A673 (cell line): ENCODE results near the gene ACTL8. TPM values are rescaled to one million over a fixed set of nuclear protein-coding genes. Genes with fewer than 3 reads are reported as not detected.

ENCODE experiments used
- BruUV-seq: library from RNA; stranded (reverse); fragments of 400-500 nt; replicated peaks from 2 replicates; lab custom pipeline; 2021; lab: Mats Ljungman, UMichigan
- CTCF ChIA-PET: fragments of 300-600 bp; sonication (Branson Sonifier 250); formaldehyde crosslinking; loops from one replicate; lab custom pipeline; 2022; ENCODE audit warnings: antibody characterized with exemption; lab: Charles Lee
- POLR2A ChIA-PET: fragments of 300-600 bp; sonication (Branson Sonifier 250); formaldehyde crosslinking; loops from one replicate; lab custom pipeline; 2022; ENCODE audit warnings: antibody characterized with exemption; ENCODE audit not compliant: low non-redundant PET; lab: Charles Lee
- DNase-seq: peaks from one replicate; pipeline ENCODE4 v3.0.0-alpha.2; 2015; ENCODE audit warnings: low spot score
- H3K27ac ChIP-seq: fragments of 200-600 bp; sonication (generic); 2 replicates; pipeline ENCODE4 v1.5.1; 2016; ENCODE audit warnings: mixed run types, low read depth, mild to moderate bottlenecking, mixed read lengths, antibody characterized with exemption, low read length; ENCODE audit not compliant: poor library complexity, severe bottlenecking
- H3K27me3 ChIP-seq: fragments of 200-600 bp; sonication (generic); replicated peaks from 2 replicates; pipeline ENCODE4 v1.6.1; 2017; ENCODE audit warnings: mixed run types, low read depth, mild to moderate bottlenecking, mixed read lengths, antibody characterized with exemption, low read length; ENCODE audit not compliant: insufficient read depth, poor library complexity
- H3K36me3 ChIP-seq: fragments of 200-600 bp; sonication (generic); 2 replicates; pipeline ENCODE4 v1.6.1; 2016; ENCODE audit warnings: mixed run types, mild to moderate bottlenecking, mixed read lengths, antibody characterized with exemption, low read length; ENCODE audit not compliant: insufficient read depth, poor library complexity, severe bottlenecking
- H3K4me1 ChIP-seq: fragments of 200-600 bp; sonication (generic); 2 replicates; pipeline ENCODE4 v1.6.1; 2017; ENCODE audit warnings: mixed run types, mild to moderate bottlenecking, mixed read lengths, antibody characterized with exemption, low read length; ENCODE audit not compliant: insufficient read depth, poor library complexity, severe bottlenecking
- H3K4me3 ChIP-seq: fragments of 200-600 bp; sonication (generic); 2 replicates; pipeline ENCODE4 v1.5.1; 2016; ENCODE audit warnings: low read depth, mixed run types, mild to moderate bottlenecking, mixed read lengths, low read length; ENCODE audit not compliant: poor library complexity, severe bottlenecking
- H3K9me3 ChIP-seq: fragments of 200-600 bp; sonication (generic); 2 replicates; pipeline ENCODE4 v1.6.1; 2016; ENCODE audit warnings: mixed run types, low read depth, mild to moderate bottlenecking, mixed read lengths, antibody characterized with exemption, low read length; ENCODE audit not compliant: poor library complexity, severe bottlenecking
- EZH2 ChIP-seq: fragments of 200-600 bp; sonication (generic); IDR thresholded peaks from 2 replicates; pipeline ENCODE4 v1.6.1; 2017; ENCODE audit warnings: borderline replicate concordance, low read depth, mild to moderate bottlenecking, mixed read lengths, antibody characterized with exemption, low read length; ENCODE audit not compliant: poor library complexity, severe bottlenecking
- intact Hi-C: fragments of 100-400 bp; cut with micrococcal nuclease; formaldehyde crosslinking; loops from one replicate; pipeline ENCODE4 v1.10.0; 2022; ENCODE audit not compliant: unreplicated experiment
- total RNA-seq: library from RNA; stranded (reverse); gene quantifications from 2 replicates; pipeline ENCODE4 v1.2.3, GENCODE V29; 2021
- TF ChIP-seq, protein P1 (sequence below): fragments of 300-800, 200-600 bp; sonication (generic); conservative IDR thresholded peaks from 2 replicates; pipeline ENCODE4 v1.5.1; 2017; ENCODE audit warnings: low read depth, mild to moderate bottlenecking, antibody characterized with exemption, low read length, moderate library complexity, mixed read lengths

Gene ACTL8
- total RNA-seq, 1 experiment from 2014 or later, result 0.28 TPM

DNA sequence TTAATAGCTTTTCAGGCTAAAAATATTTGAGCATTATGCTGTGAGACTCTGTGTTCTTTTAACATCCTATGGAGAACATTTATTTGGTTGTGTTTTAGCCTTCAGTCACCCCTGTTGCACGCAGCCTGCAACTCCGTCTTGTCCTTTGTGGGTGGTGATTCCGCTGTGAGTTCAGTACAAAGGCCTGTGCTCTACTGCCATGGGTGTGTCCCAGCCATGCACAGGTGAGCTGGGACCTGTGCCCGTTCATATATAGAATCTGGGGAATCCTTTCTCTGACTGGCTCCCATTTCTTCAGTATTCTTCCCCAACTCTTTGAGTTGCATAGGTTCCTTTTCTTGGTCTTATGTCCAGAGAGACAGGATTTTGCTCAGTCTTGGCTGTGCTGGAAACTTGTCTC is 61.4 kb downstream of the ACTL8 start:
- CTCF ChIA-PET, result no interaction called here
- no peak for TF ChIP-seq EZH2
- TF ChIP-seq, protein P1, sequence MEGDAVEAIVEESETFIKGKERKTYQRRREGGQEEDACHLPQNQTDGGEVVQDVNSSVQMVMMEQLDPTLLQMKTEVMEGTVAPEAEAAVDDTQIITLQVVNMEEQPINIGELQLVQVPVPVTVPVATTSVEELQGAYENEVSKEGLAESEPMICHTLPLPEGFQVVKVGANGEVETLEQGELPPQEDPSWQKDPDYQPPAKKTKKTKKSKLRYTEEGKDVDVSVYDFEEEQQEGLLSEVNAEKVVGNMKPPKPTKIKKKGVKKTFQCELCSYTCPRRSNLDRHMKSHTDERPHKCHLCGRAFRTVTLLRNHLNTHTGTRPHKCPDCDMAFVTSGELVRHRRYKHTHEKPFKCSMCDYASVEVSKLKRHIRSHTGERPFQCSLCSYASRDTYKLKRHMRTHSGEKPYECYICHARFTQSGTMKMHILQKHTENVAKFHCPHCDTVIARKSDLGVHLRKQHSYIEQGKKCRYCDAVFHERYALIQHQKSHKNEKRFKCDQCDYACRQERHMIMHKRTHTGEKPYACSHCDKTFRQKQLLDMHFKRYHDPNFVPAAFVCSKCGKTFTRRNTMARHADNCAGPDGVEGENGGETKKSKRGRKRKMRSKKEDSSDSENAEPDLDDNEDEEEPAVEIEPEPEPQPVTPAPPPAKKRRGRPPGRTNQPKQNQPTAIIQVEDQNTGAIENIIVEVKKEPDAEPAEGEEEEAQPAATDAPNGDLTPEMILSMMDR, result no peak
- Histone ChIP-seq H3K36me3 (no peaks in the 10 kb centered on the region), H3K27ac (no peak overlapping the region), H3K4me3 (no peak overlapping the region), H3K4me1 (no peaks in the 10 kb centered on the region), H3K9me3 (no peaks in the 10 kb centered on the region), H3K27me3 (peaks cover 10% of the 10 kb centered on the region)
- no TSS peak for BruUV-seq
- POLR2A ChIA-PET, result no interaction called here
- intact Hi-C loops, result no loop called here
- no peak for DNase-seq

DNA sequence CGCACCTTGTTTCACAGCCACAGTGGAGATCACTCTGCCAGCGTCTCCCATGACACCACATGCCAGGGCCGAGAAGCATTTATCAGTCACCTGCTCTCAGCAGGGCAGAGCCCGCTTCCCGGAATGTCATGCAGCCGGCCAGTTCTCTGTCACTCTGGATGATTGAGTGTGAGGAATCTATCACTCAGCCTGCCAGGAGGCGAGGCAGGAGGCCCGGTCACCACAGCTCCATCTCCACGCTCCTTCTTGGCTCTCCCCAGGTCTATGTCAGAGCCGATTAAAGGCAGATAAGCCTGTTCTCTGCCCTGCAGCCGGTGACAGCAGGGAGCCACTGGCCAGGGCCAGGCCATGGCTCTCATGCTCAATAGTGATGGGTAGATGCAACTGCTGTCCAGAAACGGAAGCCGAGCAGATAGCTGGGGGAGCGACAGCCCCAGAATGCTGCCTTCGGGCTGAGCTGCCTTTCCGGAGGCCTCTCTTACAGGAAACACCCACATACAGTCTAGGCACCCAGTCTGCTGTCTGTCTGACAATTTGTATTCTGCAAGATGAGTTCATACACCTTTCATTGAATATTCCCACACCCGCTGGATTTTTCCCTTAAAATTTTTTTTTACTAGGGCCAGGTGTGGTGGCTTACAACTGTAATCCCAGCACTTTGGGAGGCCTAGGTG is 64.1 kb downstream of the ACTL8 start:
- Histone ChIP-seq H3K4me3 (no peak overlapping the region), H3K36me3 (no peaks in the 10 kb centered on the region), H3K27me3 (peaks cover 3% of the 10 kb centered on the region), H3K9me3 (no peaks in the 10 kb centered on the region), H3K27ac (no peak overlapping the region), H3K4me1 (no peaks in the 10 kb centered on the region)
- intact Hi-C loops, result no loop called here
- DNase-seq, result no peak
- TF ChIP-seq EZH2, result no peak
- TF ChIP-seq, protein P1, result no peak
- ChIA-PET CTCF (no interaction called here), POLR2A (no interaction called here)
- no TSS peak for BruUV-seq

DNA sequence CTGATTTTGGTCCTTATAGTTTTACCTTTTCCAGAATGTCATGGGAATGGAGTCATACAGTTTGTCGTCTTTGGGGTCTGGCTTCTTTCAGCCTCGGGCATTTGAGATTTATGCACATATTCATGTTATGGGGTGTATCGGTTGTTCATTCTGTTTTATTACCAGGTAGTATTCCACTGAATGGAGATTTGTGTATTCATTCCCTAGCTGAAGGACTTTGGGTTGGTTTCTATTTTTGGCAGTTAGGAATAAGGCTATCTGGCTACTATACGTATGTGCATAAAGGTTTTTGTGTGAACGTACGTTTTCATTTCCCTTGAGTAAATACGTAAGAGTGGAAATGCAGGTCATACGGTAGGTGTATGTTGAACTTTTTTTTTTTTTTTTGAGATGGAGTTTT is 65.1 kb downstream of the ACTL8 start:
- intact Hi-C loops, result no loop called here
- POLR2A ChIA-PET, result no interaction called here

More for the DNA sequence above, 65.1 kb downstream of the ACTL8 start:
- no peak overlapping the region for H3K27ac ChIP-seq
- BruUV-seq, result no TSS peak
- no peaks in the 10 kb centered on the region for H3K9me3 ChIP-seq
- TF ChIP-seq, protein P1, result no peak
- TF ChIP-seq EZH2, result no peak
- no peak overlapping the region for H3K4me3 ChIP-seq
- H3K27me3 ChIP-seq, result peaks cover 2% of the 10 kb centered on the region
- H3K4me1 ChIP-seq, result no peaks in the 10 kb centered on the region
- CTCF ChIA-PET, result no interaction called here
- no peaks in the 10 kb centered on the region for H3K36me3 ChIP-seq
- no peak for DNase-seq
